Fibroblast of skin of right biceps (primary cell): ENCODE measurements around the gene GIN1.
A peak's percentile ranks its signal among the peaks of the same experiment; 100 is the strongest.
"Not testable (repeated sequence)": the region's sequence is repeated elsewhere in the genome, so short reads cannot be mapped to it uniquely, and the experiment has no call there.

Experiments used
- DNase-seq: peaks from one replicate; pipeline ENCODE4 v3.0.0-alpha.2; 2013

Gene GIN1

GRCh38 chr5:103108086-103108485, 11.9 kb downstream of the GIN1 start:
- DNase-seq: no peak

- no peak for DNase-seq
Measured at GRCh38 chr5:103102234-103102633, 17.7 kb downstream of the GIN1 start.

- no peak for DNase-seq
Measured at GRCh38 chr5:103101079-103101750, 18.7 kb downstream of the GIN1 start.

- no peak for DNase-seq
Measured at GRCh38 chr5:103098993-103099392, 20.9 kb downstream of the GIN1 start.

GRCh38 chr5:103094737-103095136, 25.2 kb downstream of the GIN1 start:
- no peak for DNase-seq

- DNase-seq: no peak
Measured at GRCh38 chr5:103093727-103094126, 26.2 kb downstream of the GIN1 start.

- DNase-seq: no peak
Measured at GRCh38 chr5:103092676-103093075, 27.3 kb downstream of the GIN1 start.

GRCh38 chr5:103090791-103091190, 29.1 kb downstream of the GIN1 start:
- DNase-seq: no peak

- DNase-seq: no peak
Measured at GRCh38 chr5:103089272-103089671, 30.7 kb downstream of the GIN1 start.

- no peak for DNase-seq
Measured at GRCh38 chr5:103086547-103086946, 33.4 kb downstream of the GIN1 start.

- no peak for DNase-seq
Measured at GRCh38 chr5:103079796-103080195, 40.1 kb downstream of the GIN1 start.

- DNase-seq: no peak
Measured at GRCh38 chr5:103075442-103075841, 44.5 kb downstream of the GIN1 start.

GRCh38 chr5:103073500-103073899, 46.4 kb downstream of the GIN1 start:
- DNase-seq: not testable (repeated sequence)

GRCh38 chr5:103066326-103066725, 53.6 kb downstream of the GIN1 start:
- no peak for DNase-seq

- no peak for DNase-seq
Measured at GRCh38 chr5:103060424-103060954, 59.4 kb downstream of the GIN1 start.

- DNase-seq: no peak
Measured at GRCh38 chr5:103059525-103059924, 60.4 kb downstream of the GIN1 start.

GRCh38 chr5:103057208-103058130, 62.5 kb downstream of the GIN1 start:
- peak; percentile 27 for DNase-seq

GRCh38 chr5:103046706-103047105, 73.2 kb downstream of the GIN1 start:
- not testable (repeated sequence) for DNase-seq

- DNase-seq: peak; percentile 50
Measured at GRCh38 chr5:103041071-103041676, 78.8 kb downstream of the GIN1 start.

- DNase-seq: no peak
Measured at GRCh38 chr5:103037673-103038455, 82.1 kb downstream of the GIN1 start.

- DNase-seq: peak; percentile 16
Measured at GRCh38 chr5:103036601-103037000, 83.3 kb downstream of the GIN1 start.
